Measurements from ENCODE around the gene MPDU1. TPM values are rescaled to one million over a fixed set of nuclear protein-coding genes. Genes with fewer than 3 reads are reported as not detected.

The MPDU1 gene
- total RNA-seq, 1 donor, result 64.1 TPM

DNA sequence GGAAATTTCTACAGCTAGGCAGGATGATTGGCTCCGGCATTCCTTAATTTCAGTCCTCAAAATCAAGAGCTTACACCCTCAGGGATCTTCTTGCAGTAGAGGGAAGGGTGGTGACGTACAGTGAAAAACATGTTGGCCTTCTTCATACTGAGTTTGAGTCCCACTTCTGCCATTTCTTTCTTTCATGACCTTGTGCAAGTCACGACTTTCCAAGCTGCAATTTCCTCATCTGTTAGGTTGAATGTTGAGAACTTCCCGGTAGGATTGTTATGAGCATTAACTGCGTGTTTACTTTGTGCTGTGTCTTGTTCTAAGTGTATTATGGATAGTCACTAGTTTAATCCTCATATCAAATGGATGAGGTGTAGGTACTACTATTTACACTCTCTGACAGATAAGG is 14.1 kb upstream of the MPDU1 start:
- Histone ChIP-seq H3K79me2 (ENCODE audit: insufficient read depth, low read length) (peaks cover 70% of the 10 kb centered on the region), H3K36me3 (ENCODE audit: insufficient read depth, low read length) (peaks cover 69% of the 10 kb centered on the region), H3K4me1 (ENCODE audit: insufficient read depth, low read length) (peaks cover 13% of the 10 kb centered on the region), H3K9me3 (ENCODE audit: low read depth, low read length) (no peaks in the 10 kb centered on the region), H3K27ac (ENCODE audit: low read depth, low read length) (no peak overlapping the region), H3K4me3 (ENCODE audit: insufficient read depth, low read length) (no peak overlapping the region), H4K20me1 (ENCODE audit: insufficient read depth, low read length) (peaks cover 26% of the 10 kb centered on the region), H3K4me2 (ENCODE audit: insufficient read depth, low read length) (no peak overlapping the region), H2AFZ (ENCODE audit: low read length) (no peak overlapping the region), H3K27me3 (ENCODE audit: insufficient read depth, low read length) (no peaks in the 10 kb centered on the region)
- TF ChIP-seq, protein P1, sequence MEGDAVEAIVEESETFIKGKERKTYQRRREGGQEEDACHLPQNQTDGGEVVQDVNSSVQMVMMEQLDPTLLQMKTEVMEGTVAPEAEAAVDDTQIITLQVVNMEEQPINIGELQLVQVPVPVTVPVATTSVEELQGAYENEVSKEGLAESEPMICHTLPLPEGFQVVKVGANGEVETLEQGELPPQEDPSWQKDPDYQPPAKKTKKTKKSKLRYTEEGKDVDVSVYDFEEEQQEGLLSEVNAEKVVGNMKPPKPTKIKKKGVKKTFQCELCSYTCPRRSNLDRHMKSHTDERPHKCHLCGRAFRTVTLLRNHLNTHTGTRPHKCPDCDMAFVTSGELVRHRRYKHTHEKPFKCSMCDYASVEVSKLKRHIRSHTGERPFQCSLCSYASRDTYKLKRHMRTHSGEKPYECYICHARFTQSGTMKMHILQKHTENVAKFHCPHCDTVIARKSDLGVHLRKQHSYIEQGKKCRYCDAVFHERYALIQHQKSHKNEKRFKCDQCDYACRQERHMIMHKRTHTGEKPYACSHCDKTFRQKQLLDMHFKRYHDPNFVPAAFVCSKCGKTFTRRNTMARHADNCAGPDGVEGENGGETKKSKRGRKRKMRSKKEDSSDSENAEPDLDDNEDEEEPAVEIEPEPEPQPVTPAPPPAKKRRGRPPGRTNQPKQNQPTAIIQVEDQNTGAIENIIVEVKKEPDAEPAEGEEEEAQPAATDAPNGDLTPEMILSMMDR (IDR thresholded peaks at IDR 0.05; ENCODE audit: extremely low read depth, low read depth, low read length), result no peak
- no peak for DNase-seq (ENCODE audit: insufficient read length, low spot score, missing footprints)

DNA sequence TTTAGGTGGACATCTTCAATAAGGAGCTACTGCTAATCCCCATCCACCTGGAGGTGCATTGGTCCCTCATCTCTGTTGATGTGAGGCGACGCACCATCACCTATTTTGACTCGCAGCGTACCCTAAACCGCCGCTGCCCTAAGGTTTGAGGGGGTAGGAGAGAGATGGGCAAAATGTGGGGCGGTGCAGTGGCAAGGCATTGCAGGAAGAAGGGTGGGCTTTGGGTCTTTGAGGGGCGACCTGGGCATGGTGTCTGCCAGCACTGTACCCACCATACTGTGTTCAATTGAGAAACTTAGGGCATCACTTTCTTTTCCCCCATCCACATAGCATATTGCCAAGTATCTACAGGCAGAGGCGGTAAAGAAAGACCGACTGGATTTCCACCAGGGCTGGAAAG is 13.3 kb upstream of the MPDU1 start:
- H3K9me3 ChIP-seq (ENCODE audit: low read depth, low read length), result no peaks in the 10 kb centered on the region
- H2AFZ ChIP-seq (ENCODE audit: low read length), result no peak overlapping the region
- peaks cover 70% of the 10 kb centered on the region for H3K79me2 ChIP-seq (ENCODE audit: insufficient read depth, low read length)
- no peaks in the 10 kb centered on the region for H3K27me3 ChIP-seq (ENCODE audit: insufficient read depth, low read length)
- no peak overlapping the region for H3K27ac ChIP-seq (ENCODE audit: low read depth, low read length)
- no peak overlapping the region for H3K4me3 ChIP-seq (ENCODE audit: insufficient read depth, low read length)
- peaks cover 28% of the 10 kb centered on the region for H4K20me1 ChIP-seq (ENCODE audit: insufficient read depth, low read length)
- H3K36me3 ChIP-seq (ENCODE audit: insufficient read depth, low read length), result peaks cover 69% of the 10 kb centered on the region
- DNase-seq (ENCODE audit: insufficient read length, low spot score, missing footprints), result no peak
- H3K4me1 ChIP-seq (ENCODE audit: insufficient read depth, low read length), result peaks cover 20% of the 10 kb centered on the region
- TF ChIP-seq, protein P1 (IDR thresholded peaks at IDR 0.05; ENCODE audit: extremely low read depth, low read depth, low read length), result no peak
- no peak overlapping the region for H3K4me2 ChIP-seq (ENCODE audit: insufficient read depth, low read length)

DNA sequence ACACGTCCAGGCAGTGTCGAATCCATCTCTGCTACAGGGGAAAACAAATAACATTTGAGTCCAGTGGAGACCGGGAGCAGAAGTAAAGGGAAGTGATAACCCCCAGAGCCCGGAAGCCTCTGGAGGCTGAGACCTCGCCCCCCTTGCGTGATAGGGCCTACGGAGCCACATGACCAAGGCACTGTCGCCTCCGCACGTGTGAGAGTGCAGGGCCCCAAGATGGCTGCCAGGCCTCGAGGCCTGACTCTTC is 11.4 kb upstream of the MPDU1 start:
- Histone ChIP-seq H3K9me3 (ENCODE audit: low read depth, low read length) (no peaks in the 10 kb centered on the region), H3K27ac (ENCODE audit: low read depth, low read length) (peak overlapping the region; percentile 97), H3K4me1 (ENCODE audit: insufficient read depth, low read length) (peaks cover 31% of the 10 kb centered on the region), H3K27me3 (ENCODE audit: insufficient read depth, low read length) (no peaks in the 10 kb centered on the region), H3K79me2 (ENCODE audit: insufficient read depth, low read length) (peaks cover 78% of the 10 kb centered on the region), H4K20me1 (ENCODE audit: insufficient read depth, low read length) (peaks cover 46% of the 10 kb centered on the region), H2AFZ (ENCODE audit: low read length) (peak overlapping the region; percentile 74), H3K4me3 (ENCODE audit: insufficient read depth, low read length) (peak overlapping the region; percentile 76), H3K4me2 (ENCODE audit: insufficient read depth, low read length) (peak overlapping the region; percentile 99), H3K36me3 (ENCODE audit: insufficient read depth, low read length) (peaks cover 70% of the 10 kb centered on the region)
- TF ChIP-seq, protein P1 (IDR thresholded peaks at IDR 0.05; ENCODE audit: extremely low read depth, low read depth, low read length), result no peak
- DNase-seq (ENCODE audit: insufficient read length, low spot score, missing footprints), result no peak

DNA sequence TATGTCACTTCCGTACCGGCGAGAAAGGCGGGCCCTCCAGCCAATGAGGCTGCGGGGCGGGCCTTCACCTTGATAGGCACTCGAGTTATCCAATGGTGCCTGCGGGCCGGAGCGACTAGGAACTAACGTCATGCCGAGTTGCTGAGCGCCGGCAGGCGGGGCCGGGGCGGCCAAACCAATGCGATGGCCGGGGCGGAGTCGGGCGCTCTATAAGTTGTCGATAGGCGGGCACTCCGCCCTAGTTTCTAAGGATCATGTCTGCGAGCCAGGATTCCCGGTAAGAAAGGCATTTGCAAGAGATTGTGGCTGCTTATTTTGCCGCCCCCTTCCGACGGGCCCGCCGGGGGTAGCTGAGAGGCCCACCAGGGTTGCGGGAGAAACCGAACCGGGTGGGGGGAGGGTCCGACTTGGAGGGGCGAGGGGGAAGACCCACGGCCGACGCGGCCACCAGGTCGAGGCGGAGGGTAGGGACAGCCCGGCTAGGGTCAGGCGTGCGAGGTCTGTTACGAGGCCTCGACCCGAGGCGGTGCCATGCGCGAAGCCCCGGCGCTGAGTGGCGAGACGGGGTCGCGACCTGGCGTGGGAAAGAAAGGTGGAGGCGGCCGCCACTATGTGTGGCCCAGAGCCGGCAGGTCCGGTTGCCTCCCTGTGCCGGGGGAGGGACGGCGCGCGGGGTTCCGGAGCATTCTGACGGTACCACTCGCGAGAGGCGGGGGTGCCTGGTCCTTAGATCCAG is 10.9 kb upstream of the MPDU1 start:
- peaks cover 51% of the 10 kb centered on the region for H4K20me1 ChIP-seq (ENCODE audit: insufficient read depth, low read length)
- H2AFZ ChIP-seq (ENCODE audit: low read length), result no peak overlapping the region
- DNase-seq (ENCODE audit: insufficient read length, low spot score, missing footprints), result peak; percentile 99
- peaks cover 71% of the 10 kb centered on the region for H3K36me3 ChIP-seq (ENCODE audit: insufficient read depth, low read length)
- H3K4me1 ChIP-seq (ENCODE audit: insufficient read depth, low read length), result peaks cover 32% of the 10 kb centered on the region
- no peaks in the 10 kb centered on the region for H3K27me3 ChIP-seq (ENCODE audit: insufficient read depth, low read length)
- TF ChIP-seq, protein P1 (IDR thresholded peaks at IDR 0.05; ENCODE audit: extremely low read depth, low read depth, low read length), result no peak
- H3K4me2 ChIP-seq (ENCODE audit: insufficient read depth, low read length), result peak overlapping the region; percentile 99
- peaks cover 79% of the 10 kb centered on the region for H3K79me2 ChIP-seq (ENCODE audit: insufficient read depth, low read length)
- no peaks in the 10 kb centered on the region for H3K9me3 ChIP-seq (ENCODE audit: low read depth, low read length)
- H3K4me3 ChIP-seq (ENCODE audit: insufficient read depth, low read length), result peak overlapping the region; percentile 87
- H3K27ac ChIP-seq (ENCODE audit: low read depth, low read length), result peak overlapping the region; percentile 97

Data from osteoblast (primary cell).